ENCODE data around the gene COQ8B. TPM values are rescaled to one million over a fixed set of nuclear protein-coding genes. Genes with fewer than 3 reads are reported as not detected.
"Not testable (repeated sequence)": the region's sequence is repeated elsewhere in the genome, so short reads cannot be mapped to it uniquely, and the experiment has no call there.

Gene COQ8B
- total RNA-seq (10 to 100 TPM; 33.2 to 59.3 (median 39.2) TPM), polyA plus RNA-seq (10 to 100 TPM; 24.7 to 54.4 (median 27.0) TPM)

DNA sequence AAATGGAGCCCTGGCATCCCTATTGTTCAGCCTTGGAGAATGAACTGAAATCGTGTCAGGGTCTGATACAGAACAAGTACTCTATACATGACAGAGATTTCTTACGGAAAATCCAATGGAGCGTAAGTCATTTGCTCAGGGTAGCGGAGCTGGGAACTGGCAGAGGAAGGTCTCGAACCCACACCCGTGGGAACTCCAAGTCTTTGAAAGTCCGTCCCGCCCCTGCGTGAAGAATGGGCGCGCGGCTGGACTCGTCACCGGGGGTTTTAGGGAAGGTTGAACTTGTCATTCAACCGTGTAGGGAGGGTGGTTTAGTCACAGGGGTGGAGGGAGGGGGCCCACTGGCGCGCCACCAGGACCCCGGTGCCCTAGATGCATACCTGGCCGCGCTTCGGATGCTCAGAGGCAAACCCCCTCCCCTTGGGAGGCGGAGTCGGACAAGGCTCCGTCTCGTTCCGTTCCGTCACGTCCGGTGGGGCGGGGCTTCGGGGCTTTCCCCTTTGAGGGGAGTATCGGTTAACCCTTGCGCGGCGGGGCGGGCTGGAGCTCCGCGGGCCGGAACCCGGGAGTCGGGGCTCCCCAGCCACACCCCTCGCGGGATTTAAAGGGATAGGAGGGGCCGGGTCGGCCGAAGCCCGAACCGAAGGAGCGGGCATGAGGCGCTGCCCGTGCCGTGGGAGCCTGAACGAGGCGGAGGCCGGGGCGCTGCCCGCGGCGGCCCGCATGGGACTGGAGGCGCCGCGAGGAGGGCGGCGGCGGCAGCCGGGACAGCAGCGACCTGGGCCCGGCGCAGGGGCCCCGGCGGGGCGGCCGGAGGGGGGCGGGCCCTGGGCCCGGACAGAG lies at the start of gene COQ8B, which contains the start of gene ITPKC:
COQ8B (minus strand) TSS at position 405 of the 843 bp plus-strand sequence. CDS start 2,254 bp downstream, outside the sequence.
ITPKC (plus strand) TSS at position 631 of the 843 bp plus-strand sequence; CDS start at position 655, 24 bp downstream.
- Histone ChIP-seq H3K9me3 (no peaks in the 10 kb centered on the region), H3K27ac (peak within 1 kb of the TSS; percentile 95 to 99 (median 98)), H3K4me3 (peak within 1 kb of the TSS; percentile 74 to 92 (median 82)), H3K36me3 (peaks cover 0 to 16% (median 0%) of the 10 kb centered on the region in 4 donors), H3K4me1 (peaks cover 0 to 68% (median 55%) of the 10 kb centered on the region in 4 donors), H3K27me3 (no peaks in the 10 kb centered on the region)
- peak; percentile 90 to 96 (median 92) for TF ChIP-seq POLR2AphosphoS5 (IDR thresholded peaks at IDR 0.05)
- peak; percentile 85 to 91 for TF ChIP-seq POLR2A (IDR thresholded peaks at IDR 0.05)
- TF ChIP-seq, protein P1, sequence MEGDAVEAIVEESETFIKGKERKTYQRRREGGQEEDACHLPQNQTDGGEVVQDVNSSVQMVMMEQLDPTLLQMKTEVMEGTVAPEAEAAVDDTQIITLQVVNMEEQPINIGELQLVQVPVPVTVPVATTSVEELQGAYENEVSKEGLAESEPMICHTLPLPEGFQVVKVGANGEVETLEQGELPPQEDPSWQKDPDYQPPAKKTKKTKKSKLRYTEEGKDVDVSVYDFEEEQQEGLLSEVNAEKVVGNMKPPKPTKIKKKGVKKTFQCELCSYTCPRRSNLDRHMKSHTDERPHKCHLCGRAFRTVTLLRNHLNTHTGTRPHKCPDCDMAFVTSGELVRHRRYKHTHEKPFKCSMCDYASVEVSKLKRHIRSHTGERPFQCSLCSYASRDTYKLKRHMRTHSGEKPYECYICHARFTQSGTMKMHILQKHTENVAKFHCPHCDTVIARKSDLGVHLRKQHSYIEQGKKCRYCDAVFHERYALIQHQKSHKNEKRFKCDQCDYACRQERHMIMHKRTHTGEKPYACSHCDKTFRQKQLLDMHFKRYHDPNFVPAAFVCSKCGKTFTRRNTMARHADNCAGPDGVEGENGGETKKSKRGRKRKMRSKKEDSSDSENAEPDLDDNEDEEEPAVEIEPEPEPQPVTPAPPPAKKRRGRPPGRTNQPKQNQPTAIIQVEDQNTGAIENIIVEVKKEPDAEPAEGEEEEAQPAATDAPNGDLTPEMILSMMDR (IDR thresholded peaks at IDR 0.05) = peak in 1 of 4 experiments; percentile 32
- TF ChIP-seq EP300 (IDR thresholded peaks at IDR 0.05) = peak in 1 of 4 donors; percentile 74
- intact Hi-C loops (cut with DNase I) = loop anchor here (2.0 to 10.0 kb wide), 3 partner anchors 82 to 1312 kb away; partner anchors contain the start of genes EGLN2, SERTAD3 and ZFP36
- 1% methylated on average over 76 of the region's 76 CpGs for WGBS, 2 donors
- peak; percentile 100 for DNase-seq

DNA sequence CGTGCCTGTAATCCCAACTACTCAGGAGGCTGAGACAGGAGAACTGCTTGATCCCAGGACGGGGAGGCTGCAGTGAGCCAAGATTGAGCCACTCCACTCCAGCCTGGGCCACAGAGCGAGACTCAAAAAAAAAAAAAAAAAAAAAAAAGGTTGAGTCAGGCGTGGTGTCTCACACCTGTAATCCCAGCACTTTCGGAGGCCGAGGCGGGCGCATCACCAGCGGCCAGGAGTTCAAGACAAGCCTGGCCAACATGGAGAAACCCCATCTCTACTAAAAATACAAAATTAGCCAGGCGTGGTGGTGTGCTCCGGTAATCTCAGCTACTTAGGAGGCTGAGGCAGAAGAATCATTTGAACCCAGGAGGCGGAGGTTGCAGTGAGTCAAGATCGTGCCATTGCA lies 49.7 kb upstream of the COQ8B start:
- DNase-seq; H3K9me3 ChIP-seq; H3K4me3 ChIP-seq; intact Hi-C loops (cut with DNase I); H3K27me3 ChIP-seq; H3K27ac ChIP-seq; H3K4me1 ChIP-seq: not testable (repeated sequence)
- peaks cover 42 to 57% (median 47%) of the 10 kb centered on the region in 4 donors for H3K36me3 ChIP-seq
- 96 to 97% methylated on average over 13 of the region's 13 CpGs for WGBS, 2 donors

- H3K9me3 ChIP-seq = no peaks in the 10 kb centered on the region
- TF ChIP-seq POLR2A (IDR thresholded peaks at IDR 0.05) = no peak
- TF ChIP-seq POLR2AphosphoS5 (IDR thresholded peaks at IDR 0.05) = no peak
- TF ChIP-seq, protein P1 (IDR thresholded peaks at IDR 0.05) = no peak
- no peak for TF ChIP-seq EP300 (IDR thresholded peaks at IDR 0.05)
- no peak for DNase-seq
- intact Hi-C loops (cut with DNase I) = no loop called here
- H3K36me3 ChIP-seq = peaks cover 56 to 82% (median 68%) of the 10 kb centered on the region in 4 donors
- no peak overlapping the region for H3K27ac ChIP-seq
- H3K4me3 ChIP-seq = no peak overlapping the region
- WGBS, 2 donors = 88 to 90% methylated on average over 10 of the region's 10 CpGs
- H3K27me3 ChIP-seq = no peaks in the 10 kb centered on the region
- no peaks in the 10 kb centered on the region for H3K4me1 ChIP-seq
These were observed 47.3 kb upstream of the COQ8B start for GRCh38 chr19:40763963-40764362.

DNA sequence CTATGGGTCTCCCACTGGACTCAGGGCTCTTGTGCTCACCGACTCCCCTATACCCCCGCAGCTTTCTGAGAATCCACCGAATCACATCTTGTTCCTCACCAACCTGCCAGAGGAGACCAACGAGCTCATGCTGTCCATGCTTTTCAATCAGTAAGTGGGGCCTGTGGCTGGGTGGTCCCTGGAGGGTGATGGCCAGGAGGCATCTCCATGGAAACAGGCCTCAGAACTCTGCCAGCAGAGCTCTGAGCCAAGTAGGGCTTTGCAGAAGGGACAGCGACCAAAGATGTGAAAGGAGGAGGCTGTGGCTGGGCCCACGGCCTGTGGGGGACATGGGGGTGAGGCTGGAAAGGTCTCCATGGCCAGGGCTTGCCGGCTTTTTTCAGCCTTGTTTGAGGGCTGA lies 46.8 kb upstream of the COQ8B start:
- H3K4me3 ChIP-seq = no peak overlapping the region
- 92 to 95% methylated on average over 7 of the region's 7 CpGs for WGBS, 2 donors
- TF ChIP-seq POLR2A (IDR thresholded peaks at IDR 0.05) (no peak), POLR2AphosphoS5 (IDR thresholded peaks at IDR 0.05) (no peak)
- intact Hi-C loops (cut with DNase I) = no loop called here
- no peaks in the 10 kb centered on the region for H3K27me3 ChIP-seq
- DNase-seq = no peak
- no peaks in the 10 kb centered on the region for H3K4me1 ChIP-seq
- H3K9me3 ChIP-seq = no peaks in the 10 kb centered on the region
- peaks cover 59 to 86% (median 71%) of the 10 kb centered on the region in 4 donors for H3K36me3 ChIP-seq
- H3K27ac ChIP-seq = no peak overlapping the region

DNA sequence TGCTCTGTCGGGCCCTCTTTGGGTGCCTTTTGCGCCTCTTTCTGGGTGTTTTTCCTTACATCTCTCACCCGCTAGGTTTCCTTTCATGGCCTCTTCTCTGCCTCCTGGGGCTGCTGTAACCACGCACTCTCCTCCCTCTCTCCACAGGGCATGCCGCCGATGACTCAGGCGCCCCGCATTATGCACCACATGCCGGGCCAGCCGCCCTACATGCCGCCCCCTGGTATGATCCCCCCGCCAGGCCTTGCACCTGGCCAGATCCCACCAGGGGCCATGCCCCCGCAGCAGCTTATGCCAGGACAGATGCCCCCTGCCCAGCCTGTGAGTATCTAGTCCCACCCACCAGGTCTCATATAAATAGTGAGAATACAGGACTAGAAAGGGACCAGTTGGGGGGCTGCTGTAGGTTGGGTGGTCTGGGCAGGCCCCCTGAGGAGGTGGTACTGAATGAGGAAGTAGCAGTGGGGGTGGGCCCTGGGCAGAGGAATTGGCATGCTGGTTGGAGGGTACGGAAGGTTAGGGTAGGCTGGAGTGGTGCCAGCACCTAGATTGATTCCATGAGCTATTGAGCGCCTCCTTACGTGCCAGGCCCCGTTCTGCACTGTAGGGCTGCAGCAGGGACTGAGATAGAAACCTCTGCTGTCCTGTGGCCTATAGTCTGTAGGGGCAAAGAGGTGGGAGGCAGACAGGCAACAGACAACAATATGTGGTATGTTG lies 46.2 kb upstream of the COQ8B start:
- 89 to 93% methylated on average over 17 of the region's 17 CpGs for WGBS, 2 donors
- Histone ChIP-seq H3K27ac (no peak overlapping the region), H3K9me3 (no peaks in the 10 kb centered on the region)

More for the DNA sequence above, 46.2 kb upstream of the COQ8B start:
- DNase-seq = no peak
- intact Hi-C loops (cut with DNase I) = no loop called here
- Histone ChIP-seq H3K4me3 (no peak overlapping the region), H3K27me3 (no peaks in the 10 kb centered on the region), H3K4me1 (no peaks in the 10 kb centered on the region), H3K36me3 (peaks cover 64 to 92% (median 77%) of the 10 kb centered on the region in 4 donors)
- TF ChIP-seq, protein P1 (IDR thresholded peaks at IDR 0.05) = no peak
- TF ChIP-seq EP300 (IDR thresholded peaks at IDR 0.05) (no peak), POLR2AphosphoS5 (IDR thresholded peaks at IDR 0.05) (no peak), POLR2A (IDR thresholded peaks at IDR 0.05) (no peak)

Measured in sigmoid colon (tissue), 7 donors.